GM23338 (cell line): ENCODE measurements around the gene ZFX. TPM values are rescaled to one million over a fixed set of nuclear protein-coding genes. Genes with fewer than 3 reads are reported as not detected.

Experiments used
- ATAC-seq: fragments of 200-7000 bp; cut with Tn5 transposase; 3 replicates; pipeline ENCODE4 v1.9.1; 2020
- DNase-seq: peaks from one replicate; pipeline ENCODE4 v3.0.0-alpha.2; 2015; ENCODE audit warnings: low spot score
- H2AFZ ChIP-seq: fragments of 200-600 bp; sonication (generic); 2 replicates; pipeline ENCODE4 v1.8.0; 2016; ENCODE audit warnings: antibody characterized with exemption, mild to moderate bottlenecking, moderate library complexity
- H3F3A ChIP-seq: fragments of 200-600 bp; sonication (generic); replicated peaks from 2 replicates; pipeline ENCODE4 v1.8.0; 2017; ENCODE audit warnings: antibody characterized with exemption, mixed run types, low read depth
- H3K27ac ChIP-seq: fragments of 200-600 bp; sonication (generic); 2 replicates; pipeline ENCODE4 v1.6.1; 2016; ENCODE audit warnings: low read depth
- H3K27me3 ChIP-seq: fragments of 200-600 bp; sonication (generic); 2 replicates; pipeline ENCODE4 v1.8.0; 2016; ENCODE audit warnings: mild to moderate bottlenecking, mixed run types, moderate library complexity; ENCODE audit not compliant: insufficient read depth
- H3K36me3 ChIP-seq: fragments of 200-600 bp; sonication (generic); 2 replicates; pipeline ENCODE4 v1.8.0; 2016; ENCODE audit warnings: mild to moderate bottlenecking; ENCODE audit not compliant: insufficient read depth
- H3K4me1 ChIP-seq: fragments of 200-600 bp; sonication (generic); 2 replicates; pipeline ENCODE4 v1.8.0; 2016; ENCODE audit warnings: mild to moderate bottlenecking, moderate library complexity; ENCODE audit not compliant: insufficient read depth
- H3K4me2 ChIP-seq: fragments of 200-600 bp; sonication (generic); 2 replicates; pipeline ENCODE4 v1.7.1; 2017; ENCODE audit warnings: mixed run types
- H3K4me3 ChIP-seq: fragments of 200-600 bp; sonication (generic); 2 replicates; pipeline ENCODE4 v1.6.1; 2016; ENCODE audit warnings: mixed run types
- H3K79me2 ChIP-seq: fragments of 200-600 bp; sonication (generic); replicated peaks from 2 replicates; pipeline ENCODE4 v1.8.0; 2017; ENCODE audit warnings: mild to moderate bottlenecking; ENCODE audit not compliant: insufficient read depth
- H3K9me2 ChIP-seq: fragments of 200-600 bp; sonication (generic); 2 replicates; pipeline ENCODE4 v1.8.0; 2017; ENCODE audit not compliant: insufficient read depth
- H4K20me1 ChIP-seq: fragments of 200-600 bp; sonication (generic); replicated peaks from 2 replicates; pipeline ENCODE4 v1.8.0; 2017; ENCODE audit warnings: mild to moderate bottlenecking; ENCODE audit not compliant: insufficient read depth
- H3K27ac Mint-ChIP-seq: 2 replicates; pipeline ENCODE4 v1.8.0; 2020; ENCODE audit warnings: inconsistent platforms, mild to moderate bottlenecking, moderate library complexity, mixed read lengths
- H3K27me3 Mint-ChIP-seq: 3 replicates; pipeline ENCODE4 v1.8.0; 2022; ENCODE audit warnings: low read depth, mild to moderate bottlenecking, moderate library complexity, mixed read lengths, inconsistent platforms; ENCODE audit not compliant: insufficient read depth, poor library complexity
- H3K36me3 Mint-ChIP-seq: 3 replicates; pipeline ENCODE4 v1.8.0; 2021; ENCODE audit warnings: low read depth, mild to moderate bottlenecking, inconsistent platforms, moderate library complexity, mixed read lengths
- H3K4me1 Mint-ChIP-seq: 3 replicates; pipeline ENCODE4 v1.8.0; 2020; ENCODE audit warnings: mild to moderate bottlenecking, inconsistent platforms, mixed read lengths
- H3K4me3 Mint-ChIP-seq: 3 replicates; pipeline ENCODE4 v1.8.0; 2021; ENCODE audit warnings: moderate library complexity, mild to moderate bottlenecking, inconsistent platforms, mixed read lengths
- H3K9me3 Mint-ChIP-seq: 3 replicates; pipeline ENCODE4 v1.8.0; 2020; ENCODE audit warnings: moderate library complexity, mild to moderate bottlenecking, inconsistent platforms, mixed read lengths
- CREB1 ChIP-seq: fragments of 250-450 bp; sonication (Bioruptor Pico); IDR thresholded peaks from 2 replicates; pipeline ENCODE4 v1.5.0; 2020; ENCODE audit warnings: low read depth, mild to moderate bottlenecking, moderate library complexity
- EZH2 ChIP-seq: fragments of 200-600 bp; sonication (generic); IDR thresholded peaks from one replicate; pipeline ENCODE4 v1.8.0; 2017; ENCODE audit warnings: antibody characterized with exemption, mild to moderate bottlenecking, low read depth; ENCODE audit not compliant: unreplicated experiment
- JUNB ChIP-seq: IDR thresholded peaks from one replicate; pipeline ENCODE4 v1.6.1; 2016; ENCODE audit warnings: antibody characterized with exemption; ENCODE audit not compliant: unreplicated experiment
- POLR2AphosphoS5 ChIP-seq: IDR thresholded peaks from 2 replicates; pipeline ENCODE4 v1.6.1; 2016; ENCODE audit warnings: antibody characterized with exemption, low read depth
- STAT1 ChIP-seq: IDR thresholded peaks from one replicate; pipeline ENCODE4 v1.6.1; 2016; ENCODE audit warnings: antibody characterized with exemption; ENCODE audit not compliant: unreplicated experiment
- ZNF114 ChIP-seq: fragments of 250-450 bp; sonication (Bioruptor Pico); IDR thresholded peaks from 2 replicates; pipeline ENCODE4 v1.5.0; 2020; ENCODE audit warnings: mild to moderate bottlenecking, moderate library complexity
- polyA plus RNA-seq: library from polyadenylated mRNA; unstranded; fragments of >200 nt; fragmentation: Nextera tagmentation; extraction: Ambion mirVana; gene quantifications from 2 replicates; pipeline ENCODE4 v1.2.1, GENCODE V29; 2016
- total RNA-seq: library from RNA; depleted of rRNA; stranded (reverse); fragments of >200 nt; shearing (Covaris generic); gene quantifications from 2 replicates; pipeline ENCODE4 v1.2.3, GENCODE V29; 2014
- TF ChIP-seq, protein P1 (sequence below): IDR thresholded peaks from one replicate; pipeline ENCODE4 v1.6.1; 2018; ENCODE audit warnings: antibody characterized with exemption; ENCODE audit not compliant: unreplicated experiment
- TF ChIP-seq, protein P2 (sequence below), 2 experiments: fragments of 200-600 bp in 1 of 2; sonication (generic) in 1 of 2; conservative IDR thresholded peaks; 2 replicates each; pipeline versions ENCODE4 v1.5.1 to v1.6.1; 2016 to 2017; ENCODE audit warnings: antibody characterized with exemption in 2 of 2, low read depth in 2 of 2, mild to moderate bottlenecking in 2 of 2, moderate library complexity in 1 of 2
- TF ChIP-seq, protein P3 (sequence below): IDR thresholded peaks from 2 replicates; pipeline ENCODE4 v1.6.1; 2016; ENCODE audit warnings: antibody characterized with exemption

The ZFX gene
- total and polyA plus RNA-seq, 2 experiments from 2014 or later, result 11.0 to 15.4 TPM

DNA sequence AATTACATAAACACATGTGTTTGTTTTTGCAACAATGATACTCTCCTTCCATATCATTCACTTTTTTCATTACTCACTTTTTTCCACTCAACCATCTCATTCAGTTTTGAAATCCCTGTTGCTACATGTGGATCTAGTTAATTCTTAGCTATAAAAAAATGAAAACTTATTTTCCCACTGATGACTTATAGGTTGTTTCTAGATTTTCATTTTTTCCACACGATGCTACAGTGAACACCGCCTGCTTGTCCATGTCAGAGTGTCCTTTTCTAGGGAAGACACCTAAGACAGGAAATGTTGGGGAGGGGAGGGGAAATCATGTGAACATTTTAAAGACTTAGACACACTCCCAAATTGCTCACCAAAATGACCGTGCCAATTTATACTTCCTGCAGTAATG is 94.2 kb downstream of the ZFX start (continued):
- TF ChIP-seq, protein P1, sequence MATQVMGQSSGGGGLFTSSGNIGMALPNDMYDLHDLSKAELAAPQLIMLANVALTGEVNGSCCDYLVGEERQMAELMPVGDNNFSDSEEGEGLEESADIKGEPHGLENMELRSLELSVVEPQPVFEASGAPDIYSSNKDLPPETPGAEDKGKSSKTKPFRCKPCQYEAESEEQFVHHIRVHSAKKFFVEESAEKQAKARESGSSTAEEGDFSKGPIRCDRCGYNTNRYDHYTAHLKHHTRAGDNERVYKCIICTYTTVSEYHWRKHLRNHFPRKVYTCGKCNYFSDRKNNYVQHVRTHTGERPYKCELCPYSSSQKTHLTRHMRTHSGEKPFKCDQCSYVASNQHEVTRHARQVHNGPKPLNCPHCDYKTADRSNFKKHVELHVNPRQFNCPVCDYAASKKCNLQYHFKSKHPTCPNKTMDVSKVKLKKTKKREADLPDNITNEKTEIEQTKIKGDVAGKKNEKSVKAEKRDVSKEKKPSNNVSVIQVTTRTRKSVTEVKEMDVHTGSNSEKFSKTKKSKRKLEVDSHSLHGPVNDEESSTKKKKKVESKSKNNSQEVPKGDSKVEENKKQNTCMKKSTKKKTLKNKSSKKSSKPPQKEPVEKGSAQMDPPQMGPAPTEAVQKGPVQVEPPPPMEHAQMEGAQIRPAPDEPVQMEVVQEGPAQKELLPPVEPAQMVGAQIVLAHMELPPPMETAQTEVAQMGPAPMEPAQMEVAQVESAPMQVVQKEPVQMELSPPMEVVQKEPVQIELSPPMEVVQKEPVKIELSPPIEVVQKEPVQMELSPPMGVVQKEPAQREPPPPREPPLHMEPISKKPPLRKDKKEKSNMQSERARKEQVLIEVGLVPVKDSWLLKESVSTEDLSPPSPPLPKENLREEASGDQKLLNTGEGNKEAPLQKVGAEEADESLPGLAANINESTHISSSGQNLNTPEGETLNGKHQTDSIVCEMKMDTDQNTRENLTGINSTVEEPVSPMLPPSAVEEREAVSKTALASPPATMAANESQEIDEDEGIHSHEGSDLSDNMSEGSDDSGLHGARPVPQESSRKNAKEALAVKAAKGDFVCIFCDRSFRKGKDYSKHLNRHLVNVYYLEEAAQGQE, result no peak
- no peak for TF ChIP-seq JUNB
- TF ChIP-seq EZH2, result no peak

DNA sequence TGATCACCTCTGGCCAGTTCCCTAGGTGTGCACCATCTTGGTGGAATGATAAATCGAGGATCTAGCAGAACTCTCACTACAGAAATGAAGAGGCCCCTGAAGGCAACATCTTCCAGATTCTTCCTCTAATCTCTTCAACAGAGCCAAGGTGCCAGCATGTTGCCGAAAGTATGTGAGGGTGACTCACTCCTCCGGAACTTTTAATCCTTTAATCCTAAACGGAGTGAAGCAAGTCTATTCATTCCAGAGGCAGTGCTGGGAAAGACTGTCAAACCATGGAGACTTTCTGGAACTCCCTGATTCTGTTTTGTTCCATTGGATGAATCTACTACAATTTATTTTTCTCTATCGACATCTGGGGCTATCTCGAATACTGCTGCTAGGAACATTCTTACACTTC is 95.7 kb downstream of the ZFX start:
- Histone ChIP-seq H3K4me2 (no peak overlapping the region), H3K79me2 (no peaks in the 10 kb centered on the region), H3F3A (no peaks in the 10 kb centered on the region), H3K9me2 (no peaks in the 10 kb centered on the region), H4K20me1 (no peaks in the 10 kb centered on the region), H3K27ac (no peak overlapping the region), H3K36me3 (no peaks in the 10 kb centered on the region), H3K4me3 (no peak overlapping the region), H3K27me3 (no peaks in the 10 kb centered on the region), H2AFZ (no peak overlapping the region), H3K4me1 (no peaks in the 10 kb centered on the region)
- Mint-ChIP-seq H3K9me3 (no peaks in the 10 kb centered on the region), H3K4me1 (no peaks in the 10 kb centered on the region), H3K27ac (no peak overlapping the region), H3K36me3 (no peaks in the 10 kb centered on the region), H3K27me3 (no peaks in the 10 kb centered on the region), H3K4me3 (no peak overlapping the region)
- DNase-seq, result no peak
- ATAC-seq, result no peak
- TF ChIP-seq, protein P2, sequence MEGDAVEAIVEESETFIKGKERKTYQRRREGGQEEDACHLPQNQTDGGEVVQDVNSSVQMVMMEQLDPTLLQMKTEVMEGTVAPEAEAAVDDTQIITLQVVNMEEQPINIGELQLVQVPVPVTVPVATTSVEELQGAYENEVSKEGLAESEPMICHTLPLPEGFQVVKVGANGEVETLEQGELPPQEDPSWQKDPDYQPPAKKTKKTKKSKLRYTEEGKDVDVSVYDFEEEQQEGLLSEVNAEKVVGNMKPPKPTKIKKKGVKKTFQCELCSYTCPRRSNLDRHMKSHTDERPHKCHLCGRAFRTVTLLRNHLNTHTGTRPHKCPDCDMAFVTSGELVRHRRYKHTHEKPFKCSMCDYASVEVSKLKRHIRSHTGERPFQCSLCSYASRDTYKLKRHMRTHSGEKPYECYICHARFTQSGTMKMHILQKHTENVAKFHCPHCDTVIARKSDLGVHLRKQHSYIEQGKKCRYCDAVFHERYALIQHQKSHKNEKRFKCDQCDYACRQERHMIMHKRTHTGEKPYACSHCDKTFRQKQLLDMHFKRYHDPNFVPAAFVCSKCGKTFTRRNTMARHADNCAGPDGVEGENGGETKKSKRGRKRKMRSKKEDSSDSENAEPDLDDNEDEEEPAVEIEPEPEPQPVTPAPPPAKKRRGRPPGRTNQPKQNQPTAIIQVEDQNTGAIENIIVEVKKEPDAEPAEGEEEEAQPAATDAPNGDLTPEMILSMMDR (conservative IDR thresholded peaks at IDR 0.05; ENCODE audit: low read depth in 2 of 2), result no peak
- TF ChIP-seq EZH2, result no peak
- TF ChIP-seq ZNF114 (CRISPR knock-in tag), result no peak
- TF ChIP-seq, protein P3, sequence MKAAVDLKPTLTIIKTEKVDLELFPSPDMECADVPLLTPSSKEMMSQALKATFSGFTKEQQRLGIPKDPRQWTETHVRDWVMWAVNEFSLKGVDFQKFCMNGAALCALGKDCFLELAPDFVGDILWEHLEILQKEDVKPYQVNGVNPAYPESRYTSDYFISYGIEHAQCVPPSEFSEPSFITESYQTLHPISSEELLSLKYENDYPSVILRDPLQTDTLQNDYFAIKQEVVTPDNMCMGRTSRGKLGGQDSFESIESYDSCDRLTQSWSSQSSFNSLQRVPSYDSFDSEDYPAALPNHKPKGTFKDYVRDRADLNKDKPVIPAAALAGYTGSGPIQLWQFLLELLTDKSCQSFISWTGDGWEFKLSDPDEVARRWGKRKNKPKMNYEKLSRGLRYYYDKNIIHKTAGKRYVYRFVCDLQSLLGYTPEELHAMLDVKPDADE, result no peak
- no peak for TF ChIP-seq JUNB
- TF ChIP-seq STAT1, result no peak
- no peak for TF ChIP-seq POLR2AphosphoS5
- TF ChIP-seq, protein P1, result no peak
- TF ChIP-seq CREB1 (CRISPR knock-in tag), result no peak
